Right lobe of liver (tissue), 6 donors: ENCODE data around the gene CHST13. TPM values are rescaled to one million over a fixed set of nuclear protein-coding genes. Genes with fewer than 3 reads are reported as not detected.

Source experiments
- ATAC-seq, 4 donors: fragments of 200-7000 bp; cut with Tn5 transposase; one replicate each; pipeline ENCODE4 v1.9.1; 2020; ENCODE audit warnings: mild to moderate bottlenecking in 4 of 4, moderate library complexity in 4 of 4
- DNase-seq, 3 donors: peaks; one replicate each; pipeline ENCODE4 v3.0.0-alpha.2; 2020
- H3K27ac ChIP-seq, 3 donors: fragments of 200-600 bp; one replicate each; pipeline ENCODE4 v1.8.0; 2022
- H3K27me3 ChIP-seq, 2 donors: fragments of 200-600 bp; one replicate each; pipeline ENCODE4 v1.8.0; 2022
- H3K36me3 ChIP-seq, 4 donors: fragments of 200-600 bp; sonication (generic) in 1 of 4; one replicate each; pipeline versions ENCODE4 v1.5.1 to v1.8.0; 2017 to 2022; ENCODE audit warnings: control low read depth in 1 of 4
- H3K4me1 ChIP-seq, 4 donors: fragments of 200-600 bp; sonication (generic) in 1 of 4; one replicate each; pipeline versions ENCODE4 v1.5.1 to v1.8.0; 2017 to 2022; ENCODE audit warnings: control low read depth in 1 of 4
- H3K4me3 ChIP-seq, 3 donors: fragments of 200-600 bp; one replicate each; pipeline ENCODE4 v1.8.0; 2022
- H3K9me3 ChIP-seq, 4 donors: fragments of 200-600 bp; sonication (generic) in 1 of 4; one replicate each; pipeline versions ENCODE4 v1.5.1 to v1.8.0; 2017 to 2022; ENCODE audit warnings: control low read depth in 1 of 4
- POLR2A ChIP-seq: fragments of 450-650 bp; IDR thresholded peaks from one replicate; pipeline ENCODE4 v1.6.1; 2017; ENCODE audit warnings: antibody characterized with exemption, mild to moderate bottlenecking
- WGBS: methylation state at CpG from one replicate; pipeline ENCODE4 v1.1.6; 2018; ENCODE audit warnings: low coverage, low lambda C conversion rate; ENCODE audit not compliant: insufficient coverage; ENCODE audit errors: missing lambda C conversion rate; 5-methylcytosine and 5-hydroxymethylcytosine counted together
- intact Hi-C, 2 donors: fragments of 100-400 bp; cut with DNase I; formaldehyde crosslinking; loops; one replicate each; pipeline versions ENCODE4 v1.11.2 to v1.14.1; 2022
- total RNA-seq, 6 experiments: library from RNA; depleted of rRNA in 2 of 6; stranded (reverse); fragments of >200 nt in 2 of 6; fragmentation: NEBNext Ultra II Directional in 3 of 6; extraction: Animal tissue kit (Norgen Biotek cat#: 25700) in 3 of 6; gene quantifications; one replicate each; pipeline versions ENCODE4 v1.1.0 to v1.2.4, GENCODE V29; 2016 to 2023
- TF ChIP-seq, protein P1 (sequence below), 4 donors: fragments of 200-600 bp in 3 of 4; fragments of 450-650 bp in 1 of 4; IDR thresholded peaks; one replicate each; pipeline versions ENCODE4 v1.5.1 to v1.8.0; 2016 to 2022; ENCODE audit warnings: antibody characterized with exemption in 4 of 4, mild to moderate bottlenecking in 2 of 4
- donor health status: DM: no; HTN: yes; CAD: no.
- donor health status: DM: no; HTN: no; CAD: no.
- donor health status: DM: no; HTN: no; CAD: no.
- donor health status: DM: no; HTN: yes; CAD: no.
- donor health status: DM: no; HTN: yes; CAD: no.

The CHST13 gene
- total RNA-seq, 6 experiments from 2014 or later = 23.5 to 48.9 (median 28.2) TPM

DNA sequence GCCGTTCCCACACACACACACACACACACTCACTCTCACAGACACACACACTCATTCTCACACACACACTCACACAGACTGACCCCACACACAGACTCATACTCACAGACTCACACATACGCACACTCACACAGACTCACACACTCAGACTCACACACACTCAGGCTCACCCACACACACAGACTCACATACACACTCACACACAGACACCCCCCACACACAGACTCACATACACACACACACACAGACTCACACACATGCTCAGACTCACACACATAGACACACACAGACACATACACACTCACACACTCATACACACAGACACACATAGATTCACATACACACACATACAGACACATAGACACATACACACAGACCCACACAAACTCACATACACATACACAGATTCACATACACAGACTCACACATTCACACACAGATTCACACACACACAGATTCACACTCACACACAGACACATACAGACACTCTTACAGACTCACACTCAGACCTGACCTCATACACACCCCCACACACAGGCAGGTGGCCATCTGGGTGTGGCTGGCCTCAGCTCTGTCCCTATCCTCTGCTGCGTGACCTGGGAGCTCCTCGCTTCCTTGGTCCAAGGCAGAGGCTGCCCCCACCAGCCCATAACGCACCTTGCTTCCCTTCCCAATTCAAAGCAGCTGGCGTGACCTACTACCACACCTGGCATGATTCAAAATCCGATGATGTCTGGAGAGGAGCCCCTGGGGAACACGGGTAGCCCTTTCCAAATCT is 32.9 kb downstream of the CHST13 start:
- no peaks in the 10 kb centered on the region for H3K27me3 ChIP-seq
- intact Hi-C loops = no loop called here
- ATAC-seq (peak in 1 of 4 donors; percentile 28), DNase-seq (peak in 1 of 3 donors; percentile 7)
- no peaks in the 10 kb centered on the region for H3K9me3 ChIP-seq
- no peaks in the 10 kb centered on the region for H3K4me1 ChIP-seq
- no peak overlapping the region for H3K27ac ChIP-seq
- TF ChIP-seq, protein P1, sequence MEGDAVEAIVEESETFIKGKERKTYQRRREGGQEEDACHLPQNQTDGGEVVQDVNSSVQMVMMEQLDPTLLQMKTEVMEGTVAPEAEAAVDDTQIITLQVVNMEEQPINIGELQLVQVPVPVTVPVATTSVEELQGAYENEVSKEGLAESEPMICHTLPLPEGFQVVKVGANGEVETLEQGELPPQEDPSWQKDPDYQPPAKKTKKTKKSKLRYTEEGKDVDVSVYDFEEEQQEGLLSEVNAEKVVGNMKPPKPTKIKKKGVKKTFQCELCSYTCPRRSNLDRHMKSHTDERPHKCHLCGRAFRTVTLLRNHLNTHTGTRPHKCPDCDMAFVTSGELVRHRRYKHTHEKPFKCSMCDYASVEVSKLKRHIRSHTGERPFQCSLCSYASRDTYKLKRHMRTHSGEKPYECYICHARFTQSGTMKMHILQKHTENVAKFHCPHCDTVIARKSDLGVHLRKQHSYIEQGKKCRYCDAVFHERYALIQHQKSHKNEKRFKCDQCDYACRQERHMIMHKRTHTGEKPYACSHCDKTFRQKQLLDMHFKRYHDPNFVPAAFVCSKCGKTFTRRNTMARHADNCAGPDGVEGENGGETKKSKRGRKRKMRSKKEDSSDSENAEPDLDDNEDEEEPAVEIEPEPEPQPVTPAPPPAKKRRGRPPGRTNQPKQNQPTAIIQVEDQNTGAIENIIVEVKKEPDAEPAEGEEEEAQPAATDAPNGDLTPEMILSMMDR (IDR thresholded peaks at IDR 0.05) = no peak
- TF ChIP-seq POLR2A = no peak
- H3K36me3 ChIP-seq = no peaks in the 10 kb centered on the region
- 95% methylated on average over 8 of the region's 8 CpGs for WGBS
- no peak overlapping the region for H3K4me3 ChIP-seq

DNA sequence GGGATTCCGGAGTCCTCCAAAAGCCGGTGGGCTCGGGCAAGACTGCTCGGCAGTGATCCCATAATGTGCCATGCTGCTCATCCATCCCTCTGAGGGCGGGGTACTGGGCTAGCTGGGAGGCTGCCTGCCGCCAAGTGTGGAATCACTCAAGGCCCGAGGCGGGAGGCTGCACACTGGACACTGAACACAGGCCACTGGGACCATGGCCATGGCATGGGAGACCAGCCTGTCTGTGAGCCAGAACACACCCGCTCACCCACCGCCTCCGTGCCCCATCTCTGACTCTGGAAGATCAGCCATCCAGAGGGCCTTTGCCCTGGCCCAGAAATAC is 33.4 kb downstream of the CHST13 start:
- intact Hi-C loops = no loop called here
- WGBS = 100% methylated on average over 3 of the region's 11 CpGs
- H3K36me3 ChIP-seq = no peaks in the 10 kb centered on the region
- no peaks in the 10 kb centered on the region for H3K4me1 ChIP-seq
- H3K27me3 ChIP-seq = no peaks in the 10 kb centered on the region
- ATAC-seq (peak in 1 of 4 donors; percentile 11), DNase-seq (peak in 2 of 3 donors; percentile 14 to 40)
- no peak overlapping the region for H3K4me3 ChIP-seq
- H3K9me3 ChIP-seq = no peaks in the 10 kb centered on the region
- no peak overlapping the region for H3K27ac ChIP-seq
- TF ChIP-seq, protein P1 (IDR thresholded peaks at IDR 0.05) = no peak
- TF ChIP-seq POLR2A = no peak

DNA sequence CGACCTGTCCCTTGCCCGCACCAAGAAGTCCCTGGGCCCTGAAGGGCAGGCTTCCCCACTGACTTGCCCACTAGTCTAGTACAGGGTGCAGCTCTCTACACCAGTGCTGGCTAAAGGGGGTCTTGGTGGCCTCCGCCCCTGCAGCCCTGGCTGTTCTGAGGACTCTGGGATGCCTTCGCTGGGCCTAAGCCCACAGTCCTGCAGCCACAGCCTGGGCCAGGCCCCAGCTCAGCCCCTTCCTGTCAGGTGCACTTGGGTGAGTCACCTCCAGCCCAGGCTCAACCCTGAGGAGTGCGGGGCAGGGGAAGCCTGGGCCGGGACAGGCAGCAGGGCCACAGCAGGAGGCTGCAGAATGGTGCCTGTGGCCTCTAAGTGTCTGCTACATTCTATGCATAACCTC is 33.8 kb downstream of the CHST13 start:
- DNase-seq (peak in 1 of 3 donors; percentile 5), ATAC-seq (peak in 1 of 4 donors; percentile 8)
- no CpG with 5 or more reads among the region's 6 CpGs for WGBS
- Histone ChIP-seq H3K27ac (no peak overlapping the region), H3K4me1 (no peaks in the 10 kb centered on the region), H3K4me3 (no peak overlapping the region), H3K36me3 (no peaks in the 10 kb centered on the region), H3K9me3 (no peaks in the 10 kb centered on the region), H3K27me3 (no peaks in the 10 kb centered on the region)
- TF ChIP-seq POLR2A = no peak
- intact Hi-C loops = no loop called here

DNA sequence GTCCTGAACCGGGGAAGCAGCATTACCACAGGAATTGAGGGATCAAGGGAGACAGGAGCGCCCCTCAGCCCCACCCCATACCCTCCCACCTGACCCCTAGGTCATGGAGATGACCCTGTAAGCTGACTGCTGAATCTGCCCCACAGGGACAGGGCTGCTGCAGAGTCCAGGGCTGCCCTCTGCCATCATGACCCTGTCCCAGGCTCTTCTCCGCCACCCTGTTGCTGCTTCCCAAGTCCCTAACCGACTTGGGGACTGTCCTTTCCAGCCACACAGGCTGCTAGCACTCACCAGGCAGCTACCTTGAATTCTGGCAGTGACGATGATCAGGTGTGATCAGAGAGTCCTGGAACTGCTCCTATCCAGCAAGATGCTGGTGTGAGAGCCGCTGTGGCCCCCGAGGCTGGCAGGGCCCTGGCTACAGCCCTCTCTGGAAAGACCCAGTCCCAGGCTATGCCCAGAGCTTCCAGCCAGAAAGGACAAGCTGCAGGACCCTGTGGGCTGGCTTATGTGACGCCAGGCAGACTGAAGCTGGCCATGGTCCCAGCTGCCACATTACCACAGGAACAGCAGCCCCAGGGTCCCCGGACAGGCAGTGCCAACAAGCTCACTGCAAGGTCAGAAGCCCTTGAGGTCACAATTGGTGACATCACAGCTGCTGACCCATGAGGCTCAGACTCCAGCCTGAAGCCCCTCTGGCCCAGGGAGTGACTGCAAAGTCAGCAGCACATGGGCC is 34.5 kb downstream of the CHST13 start, which contains the start of gene C3orf22:
Gene C3orf22, minus strand, starts transcription at position 597 of the 736 bp plus-strand sequence. CDS start 5,542 bp downstream, outside the sequence.
- TF ChIP-seq POLR2A = no peak
- TF ChIP-seq, protein P1 (IDR thresholded peaks at IDR 0.05) = no peak
- peak in 1 of 4 donors; percentile 14 for ATAC-seq
- Histone ChIP-seq H3K4me1 (no peaks in the 10 kb centered on the region), H3K27me3 (no peaks in the 10 kb centered on the region), H3K27ac (no peak within 1 kb of the TSS), H3K36me3 (no peaks in the 10 kb centered on the region), H3K9me3 (no peaks in the 10 kb centered on the region), H3K4me3 (no peak within 1 kb of the TSS)
- intact Hi-C loops = no loop called here
- no CpG with 5 or more reads among the region's 9 CpGs for WGBS
- peak in 1 of 3 donors; percentile 12 for DNase-seq

DNA sequence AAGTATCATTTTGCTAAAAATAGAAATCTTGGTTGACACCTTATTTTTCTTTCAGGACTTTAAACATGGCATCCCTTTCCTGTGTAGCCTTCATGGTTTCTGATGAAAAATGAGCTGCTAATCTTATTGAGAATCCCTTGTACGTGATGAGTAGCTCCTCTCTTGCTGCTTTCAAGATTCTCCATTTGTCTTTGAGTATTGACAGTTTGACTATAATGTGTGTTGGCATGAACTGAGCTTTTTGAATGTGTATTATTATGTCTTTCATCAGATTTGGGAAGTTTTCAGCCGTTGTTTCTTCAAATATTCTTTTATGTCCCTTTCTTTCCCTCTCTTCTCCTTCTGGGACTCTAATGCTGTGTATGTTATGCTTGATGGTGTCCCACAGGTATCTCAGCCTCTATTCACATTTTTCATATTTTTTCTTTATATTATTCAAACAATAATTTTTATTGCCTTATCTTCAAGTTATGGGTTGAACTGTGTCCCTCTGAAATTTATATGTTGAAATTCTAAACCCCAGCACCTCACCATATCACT is 38.9 kb downstream of the CHST13 start:
- ATAC-seq = no peak
- intact Hi-C loops = no loop called here
- no peak for TF ChIP-seq POLR2A
- TF ChIP-seq, protein P1 (IDR thresholded peaks at IDR 0.05) = no peak

More for the DNA sequence above, 38.9 kb downstream of the CHST13 start:
- Histone ChIP-seq H3K27ac (no peak overlapping the region), H3K9me3 (no peaks in the 10 kb centered on the region), H3K36me3 (no peaks in the 10 kb centered on the region), H3K4me1 (no peaks in the 10 kb centered on the region), H3K27me3 (no peaks in the 10 kb centered on the region), H3K4me3 (no peak overlapping the region)
- 65% methylated on average over 2 of the region's 2 CpGs for WGBS
- no peak for DNase-seq
